HFFc6 (cell line): ENCODE measurements around the gene NEK7. TPM values are rescaled to one million over a fixed set of nuclear protein-coding genes. Genes with fewer than 3 reads are reported as not detected.
"Not testable (repeated sequence)": the region's sequence is repeated elsewhere in the genome, so short reads cannot be mapped to it uniquely, and the experiment has no call there.

Experiments used
- DNase-seq: peaks from one replicate; pipeline ENCODE4 v3.0.0-alpha.2; 2018
- H3K27ac Mint-ChIP-seq: 2 replicates; pipeline ENCODE4 v1.8.0; 2020; ENCODE audit warnings: mild to moderate bottlenecking, mixed read lengths
- H3K27me3 Mint-ChIP-seq: 2 replicates; pipeline ENCODE4 v1.8.0; 2021; ENCODE audit warnings: mild to moderate bottlenecking, moderate library complexity, mixed read lengths; ENCODE audit not compliant: insufficient read depth
- H3K36me3 Mint-ChIP-seq: 2 replicates; pipeline ENCODE4 v1.8.0; 2021; ENCODE audit warnings: low read depth, mixed read lengths
- H3K4me1 Mint-ChIP-seq: 2 replicates; pipeline ENCODE4 v1.8.0; 2020; ENCODE audit warnings: low read depth, mixed read lengths
- H3K4me3 Mint-ChIP-seq: 2 replicates; pipeline ENCODE4 v1.8.0; 2020; ENCODE audit warnings: mild to moderate bottlenecking, moderate library complexity, mixed read lengths
- H3K9me3 Mint-ChIP-seq: 2 replicates; pipeline ENCODE4 v1.8.0; 2020; ENCODE audit warnings: mild to moderate bottlenecking, mixed read lengths
- total RNA-seq, 6 experiments: library from RNA; stranded (reverse); fragmentation: NEBNext Ultra II Directional; extraction: Animal tissue kit (Norgen Biotek cat#: 25700); gene quantifications; 2 replicates in 1 of 6; 3 replicates in 5 of 6; pipeline ENCODE4 v1.2.3, GENCODE V29; 2021
- TF ChIP-seq, protein P1 (sequence below): fragments of 200-600 bp; sonication (generic); IDR thresholded peaks from 2 replicates; pipeline ENCODE4 v1.5.0; 2021; ENCODE audit warnings: antibody characterized with exemption, mild to moderate bottlenecking

NEK7 gene
- total RNA-seq, 6 experiments from 2014 or later, result 452 to 692 (median 485) TPM

DNA sequence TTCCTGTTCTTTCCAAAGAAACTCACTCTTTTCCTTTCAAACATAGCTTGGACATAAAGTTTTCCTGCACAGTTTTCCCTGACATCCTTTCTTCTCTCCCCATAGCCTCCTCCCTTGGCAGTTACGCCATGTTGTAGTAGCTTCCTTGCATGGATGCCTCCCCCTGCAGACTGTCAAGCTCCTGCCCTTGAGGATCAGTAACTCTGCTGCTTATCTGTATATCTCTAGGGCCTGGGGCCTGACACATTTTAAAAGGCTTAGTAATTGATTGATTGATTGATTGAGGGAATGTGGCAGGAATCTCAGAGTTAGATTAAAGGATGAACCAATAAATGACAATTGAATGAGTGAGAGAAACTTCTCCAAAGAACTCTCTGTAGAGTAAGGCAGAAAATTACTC, 143.7 kb downstream of the NEK7 start:
- Mint-ChIP-seq H3K27me3 (peaks cover 13% of the 10 kb centered on the region), H3K4me3 (peak overlapping the region; percentile 44; the same call in 1 of the 2 replicates)

GRCh38 chr1:198304431-198304830, 147.6 kb downstream of the NEK7 start:
- TF ChIP-seq, protein P1, sequence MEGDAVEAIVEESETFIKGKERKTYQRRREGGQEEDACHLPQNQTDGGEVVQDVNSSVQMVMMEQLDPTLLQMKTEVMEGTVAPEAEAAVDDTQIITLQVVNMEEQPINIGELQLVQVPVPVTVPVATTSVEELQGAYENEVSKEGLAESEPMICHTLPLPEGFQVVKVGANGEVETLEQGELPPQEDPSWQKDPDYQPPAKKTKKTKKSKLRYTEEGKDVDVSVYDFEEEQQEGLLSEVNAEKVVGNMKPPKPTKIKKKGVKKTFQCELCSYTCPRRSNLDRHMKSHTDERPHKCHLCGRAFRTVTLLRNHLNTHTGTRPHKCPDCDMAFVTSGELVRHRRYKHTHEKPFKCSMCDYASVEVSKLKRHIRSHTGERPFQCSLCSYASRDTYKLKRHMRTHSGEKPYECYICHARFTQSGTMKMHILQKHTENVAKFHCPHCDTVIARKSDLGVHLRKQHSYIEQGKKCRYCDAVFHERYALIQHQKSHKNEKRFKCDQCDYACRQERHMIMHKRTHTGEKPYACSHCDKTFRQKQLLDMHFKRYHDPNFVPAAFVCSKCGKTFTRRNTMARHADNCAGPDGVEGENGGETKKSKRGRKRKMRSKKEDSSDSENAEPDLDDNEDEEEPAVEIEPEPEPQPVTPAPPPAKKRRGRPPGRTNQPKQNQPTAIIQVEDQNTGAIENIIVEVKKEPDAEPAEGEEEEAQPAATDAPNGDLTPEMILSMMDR, result no peak

More for the DNA sequence above, 143.7 kb downstream of the NEK7 start:
- H3K9me3 Mint-ChIP-seq, result peaks cover 5% of the 10 kb centered on the region; the same call in 1 of the 2 replicates
- TF ChIP-seq, protein P1, result no peak
- DNase-seq, result no peak
- peak overlapping the region; percentile 58 for H3K27ac Mint-ChIP-seq
- H3K4me1 Mint-ChIP-seq, result peaks cover 52% of the 10 kb centered on the region
- H3K36me3 Mint-ChIP-seq, result peaks cover 60% of the 10 kb centered on the region

GRCh38 chr1:198314817-198315216, 158.0 kb downstream of the NEK7 start:
- H3K9me3 Mint-ChIP-seq, result peaks cover 12% of the 10 kb centered on the region; the same call in 1 of the 2 replicates
- peaks cover 72% of the 10 kb centered on the region for H3K36me3 Mint-ChIP-seq
- H3K4me1 Mint-ChIP-seq, result peaks cover 42% of the 10 kb centered on the region
- H3K4me3 Mint-ChIP-seq, result peak overlapping the region; percentile 11; the same call in 1 of the 2 replicates
- peaks cover 42% of the 10 kb centered on the region for H3K27me3 Mint-ChIP-seq
- H3K27ac Mint-ChIP-seq, DNase-seq: not testable (repeated sequence)

More at GRCh38 chr1:198304431-198304830, 147.6 kb downstream of the NEK7 start:
- Mint-ChIP-seq H3K27ac (no peak overlapping the region), H3K9me3 (peaks cover 12% of the 10 kb centered on the region), H3K4me1 (peaks cover 49% of the 10 kb centered on the region; the same call in 1 of the 2 replicates), H3K27me3 (peaks cover 23% of the 10 kb centered on the region), H3K4me3 (no peak overlapping the region), H3K36me3 (peaks cover 57% of the 10 kb centered on the region)
- no peak for DNase-seq

DNA sequence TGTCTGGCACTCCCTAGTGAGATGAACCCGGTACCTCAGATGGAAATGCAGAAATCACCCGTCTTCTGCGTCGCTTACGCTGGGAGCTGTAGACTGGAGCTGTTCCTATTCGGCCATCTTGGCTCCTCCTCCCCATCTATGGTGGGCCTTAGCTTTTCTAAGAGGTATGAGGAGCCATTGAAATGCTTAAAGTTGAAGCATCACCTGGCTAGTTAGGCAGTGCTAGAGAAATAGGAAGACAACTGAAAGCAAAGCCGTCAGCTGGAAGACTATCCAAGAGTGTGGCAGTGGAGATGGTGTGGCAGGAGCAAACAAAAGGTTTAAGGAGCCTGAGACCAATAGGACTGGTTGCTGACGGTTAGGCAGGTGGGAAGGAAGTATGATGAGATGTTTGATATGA, 158.5 kb downstream of the NEK7 start:
- Mint-ChIP-seq H3K27me3 (peaks cover 42% of the 10 kb centered on the region), H3K36me3 (peaks cover 70% of the 10 kb centered on the region), H3K4me3 (peak overlapping the region; percentile 54; the same call in 1 of the 2 replicates), H3K4me1 (peaks cover 44% of the 10 kb centered on the region), H3K27ac (peak overlapping the region; percentile 59)
- not testable (repeated sequence) for H3K9me3 Mint-ChIP-seq, DNase-seq

DNA sequence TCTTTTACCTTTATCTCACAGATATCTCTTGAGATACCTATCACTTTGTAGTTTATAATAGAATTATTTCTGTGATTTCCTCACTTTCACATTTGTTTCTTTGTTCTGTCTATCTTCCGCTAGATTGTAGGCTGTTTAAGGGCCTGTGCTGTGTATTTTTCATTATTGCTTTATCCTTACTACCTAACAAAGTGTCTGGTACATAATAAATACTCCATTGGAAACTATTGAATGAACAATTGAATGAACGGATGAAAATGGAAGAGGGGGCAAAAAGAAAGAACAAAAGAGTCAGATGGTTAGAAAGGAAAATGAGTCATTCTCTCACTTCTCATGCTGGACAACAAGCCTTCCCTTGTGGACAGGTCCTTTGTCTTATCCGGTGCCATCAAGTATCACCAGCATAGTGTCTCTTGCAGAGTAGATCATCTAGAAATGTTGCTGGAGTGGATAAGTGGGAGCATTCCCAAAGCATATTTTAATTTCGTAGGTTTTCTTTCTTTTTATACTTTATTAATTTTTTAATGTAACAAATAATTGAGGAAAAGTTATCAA, 159.8 kb downstream of the NEK7 start:
- H3K4me1 Mint-ChIP-seq, result peaks cover 54% of the 10 kb centered on the region
- peak overlapping the region; percentile 52 for H3K27ac Mint-ChIP-seq
- H3K9me3 Mint-ChIP-seq, result peaks cover 3% of the 10 kb centered on the region; the same call in 1 of the 2 replicates
- TF ChIP-seq, protein P1, result no peak
- H3K36me3 Mint-ChIP-seq, result peaks cover 77% of the 10 kb centered on the region
- H3K27me3 Mint-ChIP-seq, result peaks cover 39% of the 10 kb centered on the region
- DNase-seq, result no peak
- H3K4me3 Mint-ChIP-seq, result peak overlapping the region; percentile 20; the same call in 1 of the 2 replicates

GRCh38 chr1:198318085-198318484, 161.3 kb downstream of the NEK7 start:
- H3K36me3 Mint-ChIP-seq, result peaks cover 75% of the 10 kb centered on the region

More at GRCh38 chr1:198318085-198318484, 161.3 kb downstream of the NEK7 start:
- TF ChIP-seq, protein P1, result no peak
- Mint-ChIP-seq H3K27me3 (peaks cover 39% of the 10 kb centered on the region), H3K4me3 (peak overlapping the region; percentile 3; the same call in 1 of the 2 replicates), H3K4me1 (peaks cover 54% of the 10 kb centered on the region), H3K9me3 (peaks cover 3% of the 10 kb centered on the region; the same call in 1 of the 2 replicates), H3K27ac (peak overlapping the region; percentile 25)
- no peak for DNase-seq
